K562 (cell line): ENCODE measurements around the gene MECP2. TPM values are rescaled to one million over a fixed set of nuclear protein-coding genes. Genes with fewer than 3 reads are reported as not detected.
A peak's percentile ranks its signal among the peaks of the same experiment; 100 is the strongest.

Experiments used
- ATAC-seq: fragments of 200-7000 bp; cut with Tn5 transposase; 3 replicates; pipeline ENCODE4 v1.9.1; 2020; ENCODE audit warnings: moderate library complexity
- BruUV-seq: library from RNA; stranded (reverse); fragments of 400-500 nt; replicated peaks from 2 replicates; lab custom pipeline; 2021; lab: Mats Ljungman, UMichigan
- CTCF ChIA-PET: fragments of 300-600 bp; formaldehyde crosslinking; extraction: SDS; loops from one replicate; lab custom pipeline; 2021; ENCODE audit warnings: low intra/inter-chr PET ratio; lab: Yijun Ruan, JAX
- POLR2A ChIA-PET: fragments of 300-600, 350-650 bp; sonication (Branson Sonifier 250); formaldehyde crosslinking; extraction: SDS; loops from one replicate; lab custom pipeline; 2021; ENCODE audit warnings: antibody characterized with exemption, inconsistent platforms; lab: Yijun Ruan, JAX
- DNase-seq, 4 experiments: peaks; one replicate each; pipeline versions ENCODE4 v3.0.0 to v3.0.0-alpha.2; 2011 to 2018; ENCODE audit warnings: low spot score in 3 of 4, mixed read lengths in 3 of 4; ENCODE audit errors: extremely low read depth in 1 of 4
- FAIRE-seq: peaks from 2 replicates; lab custom pipeline; 2011; peaks lifted over from hg19 to GRCh38; lab: Jason Lieb, UNC
- H2AFZ ChIP-seq: 2 replicates; pipeline ENCODE4 v1.6.0; 2011; ENCODE audit warnings: low read depth, low read length, control low read depth, inconsistent platforms
- H3K27ac ChIP-seq: fragments of 200-600 bp; 3 replicates; pipeline ENCODE4 v1.8.0; 2011; ENCODE audit warnings: low read depth, mild to moderate bottlenecking, control low read depth, inconsistent platforms, low read length, moderate library complexity, mixed read lengths; ENCODE audit errors: extremely low read depth
- H3K27me3 ChIP-seq, 2 experiments: fragments of 300-600 bp in 1 of 2; 2 replicates in 1 of 2; 3 replicates in 1 of 2; pipeline versions ENCODE4 v1.6.0 to v1.8.0; 2011; ENCODE audit warnings: inconsistent platforms in 2 of 2, low read length in 2 of 2, mild to moderate bottlenecking in 1 of 2, mixed read lengths in 1 of 2, moderate library complexity in 1 of 2; ENCODE audit not compliant: control insufficient read depth in 2 of 2, insufficient read depth in 2 of 2
- H3K36me3 ChIP-seq: fragments of 300-600 bp; 3 replicates; pipeline ENCODE4 v1.8.0; 2011; ENCODE audit warnings: mild to moderate bottlenecking, low read length, inconsistent platforms; ENCODE audit not compliant: control insufficient read depth, insufficient read depth
- H3K4me1 ChIP-seq, 2 experiments: fragments of 200-600 bp in 1 of 2; replicated peaks in 1 of 2; 2 replicates in 1 of 2; 3 replicates in 1 of 2; pipeline versions ENCODE4 v1.5.1 to v1.8.0; 2011; ENCODE audit warnings: inconsistent platforms in 2 of 2, low read length in 2 of 2, mild to moderate bottlenecking in 1 of 2, mixed read lengths in 1 of 2, moderate library complexity in 1 of 2; ENCODE audit not compliant: control insufficient read depth in 2 of 2, insufficient read depth in 2 of 2
- H3K4me2 ChIP-seq: 2 replicates; pipeline ENCODE4 v1.6.1; 2011; ENCODE audit warnings: low read length, control low read depth, inconsistent platforms, mixed read lengths; ENCODE audit not compliant: insufficient read depth
- H3K4me3 ChIP-seq: fragments of 200-600 bp; sonication (generic), shearing (Covaris generic); 2 replicates; pipeline ENCODE4 v1.5.1; 2016; ENCODE audit warnings: control low read depth, inconsistent platforms
- H3K79me2 ChIP-seq: fragments of 200-600 bp; 3 replicates; pipeline ENCODE4 v1.8.0; 2011; ENCODE audit warnings: low read length, inconsistent platforms; ENCODE audit not compliant: control insufficient read depth, insufficient read depth
- H3K9ac ChIP-seq, 2 experiments: 2 replicates each; pipeline versions ENCODE4 v1.6.0 to v1.6.1; 2011; ENCODE audit warnings: low read depth in 2 of 2, low read length in 2 of 2, control low read depth in 1 of 2, inconsistent platforms in 1 of 2, mild to moderate bottlenecking in 1 of 2, mixed read lengths in 1 of 2; ENCODE audit not compliant: insufficient read depth in 1 of 2
- H3K9me1 ChIP-seq: one replicate; pipeline ENCODE4 v1.6.0; 2011; ENCODE audit warnings: inconsistent platforms, mild to moderate bottlenecking, low read length, moderate library complexity; ENCODE audit not compliant: control insufficient read depth, insufficient read depth
- H3K9me3 ChIP-seq: replicated peaks from 2 replicates; pipeline ENCODE4 v1.5.1; 2011; ENCODE audit warnings: low read depth, low read length, inconsistent platforms; ENCODE audit not compliant: control insufficient read depth, insufficient read depth
- H4K20me1 ChIP-seq: replicated peaks from 2 replicates; pipeline ENCODE4 v1.6.1; 2011; ENCODE audit warnings: low read length, inconsistent platforms, mixed read lengths; ENCODE audit not compliant: control insufficient read depth, insufficient read depth
- CBX2 ChIP-seq: fragments of 200-600 bp; sonication (generic); IDR thresholded peaks from one replicate; pipeline ENCODE4 v1.6.1; 2012; ENCODE audit warnings: mild to moderate bottlenecking, low read length, inconsistent platforms; ENCODE audit not compliant: insufficient read depth, poor library complexity, severe bottlenecking
- CLOCK ChIP-seq: fragments of 250-450 bp; sonication (Bioruptor Pico); IDR thresholded peaks from 2 replicates; pipeline ENCODE4 v1.4.0; 2020; ENCODE audit warnings: mild to moderate bottlenecking, moderate library complexity, borderline replicate concordance
- EGR1 ChIP-seq: fragments of 450-650 bp; conservative IDR thresholded peaks from 2 replicates; pipeline ENCODE4 v1.6.1; 2017; ENCODE audit warnings: mild to moderate bottlenecking
- ESRRA ChIP-seq: fragments of 450-650 bp; IDR thresholded peaks from 2 replicates; pipeline ENCODE4 v1.6.1; 2014; ENCODE audit warnings: low read depth, mild to moderate bottlenecking, moderate library complexity, borderline replicate concordance
- ILK ChIP-seq: fragments of 450-650 bp; IDR thresholded peaks from 2 replicates; pipeline ENCODE4 v1.6.1; 2016; ENCODE audit warnings: missing genetic modification characterization, low read depth, mild to moderate bottlenecking, missing compliant biosample characterization, moderate library complexity, borderline replicate concordance
- NFRKB ChIP-seq: fragments of 450-650 bp; IDR thresholded peaks from 2 replicates; pipeline ENCODE4 v1.6.1; 2016; ENCODE audit warnings: low read depth
- RBFOX2 ChIP-seq: fragments of 200-400 bp; formaldehyde crosslinking; IDR thresholded peaks from 2 replicates; pipeline ENCODE4 v1.6.1; 2017; ENCODE audit warnings: low read depth, mild to moderate bottlenecking, low read length, moderate library complexity
- RBM25 ChIP-seq: fragments of 200-400 bp; formaldehyde crosslinking; IDR thresholded peaks from 2 replicates; pipeline ENCODE4 v1.6.1; 2018; ENCODE audit warnings: low read length, low read depth, moderate library complexity; ENCODE audit not compliant: severe bottlenecking
- SAP30 ChIP-seq: fragments of 200-600 bp; sonication (generic); IDR thresholded peaks from 2 replicates; pipeline ENCODE4 v1.6.1; 2012; ENCODE audit warnings: borderline replicate concordance, low read depth, mild to moderate bottlenecking, moderate library complexity, low read length, control low read depth, inconsistent platforms; ENCODE audit not compliant: insufficient read depth, poor library complexity, severe bottlenecking
- TBL1XR1 ChIP-seq, 2 experiments: IDR thresholded peaks; 2 replicates each; pipeline ENCODE4 v1.6.1; 2012; ENCODE audit warnings: improper control_type of control experiment in 2 of 2, low read length in 2 of 2, mild to moderate bottlenecking in 1 of 2
- TFAP4 ChIP-seq: sonication (generic); formaldehyde crosslinking; IDR thresholded peaks from 2 replicates; pipeline ENCODE4 v1.8.0; 2022; ENCODE audit warnings: missing genetic modification reagents, mild to moderate bottlenecking, moderate library complexity, borderline replicate concordance
- TFE3 ChIP-seq: fragments of 450-650 bp; formaldehyde crosslinking; IDR thresholded peaks from 2 replicates; pipeline ENCODE4 v1.4.0; 2020; ENCODE audit warnings: mild to moderate bottlenecking, mixed read lengths
- ZBTB7A ChIP-seq: IDR thresholded peaks from 2 replicates; pipeline ENCODE4 v1.6.1; 2011; ENCODE audit warnings: low read depth, mild to moderate bottlenecking, low read length, moderate library complexity, borderline replicate concordance; ENCODE audit not compliant: control insufficient read depth
- ZNF354B ChIP-seq: fragments of 250-450 bp; sonication (Bioruptor Pico); IDR thresholded peaks from 2 replicates; pipeline ENCODE4 v1.4.0; 2020
- WGBS: fragments of 100-300 bp; shearing (Covaris generic); methylation state at CpG from one replicate; pipeline ENCODE4 v1.1.6; 2016; ENCODE audit warnings: low coverage, mixed read lengths; ENCODE audit not compliant: insufficient coverage; ENCODE audit errors: missing lambda C conversion rate; 5-methylcytosine and 5-hydroxymethylcytosine counted together
- in situ Hi-C: fragments of 300-500 bp; cut with MboI; formaldehyde crosslinking; loops from 4 replicates; pipeline ENCODE4 v1.15.0; 2018; ENCODE audit warnings: inconsistent platforms, mixed read lengths
- intact Hi-C: fragments of 100-400 bp; cut with micrococcal nuclease; formaldehyde crosslinking; loops from 2 replicates; pipeline ENCODE4 v1.14.2; 2022
- polyA plus RNA-seq, 8 experiments: library from polyadenylated mRNA; depleted of rRNA in 4 of 8; stranded (reverse) in 5 of 8; unstranded in 3 of 8; fragments of >200 nt; fragmentation: Nextera tagmentation in 2 of 8; fragmentation: Illumina TruSeq in 1 of 8; extraction: Ambion mirVana in 2 of 8; extraction: Trizol in 1 of 8; gene quantifications; 2 replicates each; pipeline versions ENCODE4 v1.2.1 to v1.2.3, GENCODE V29; 2011 to 2014; ENCODE audit warnings: inconsistent platforms in 1 of 8, missing spikeins in 1 of 8
- total RNA-seq, 7 experiments: library from RNA; depleted of rRNA in 6 of 7; stranded (reverse); fragments of >200 nt in 6 of 7; fragmentation: Illumina TruSeq in 2 of 7; extraction: Trizol in 2 of 7; gene quantifications; 2 replicates each; pipeline versions ENCODE4 v1.2.1 to v1.2.3, GENCODE V29; 2011 to 2021; ENCODE audit warnings: low replicate concordance in 1 of 7

MECP2 gene
- total and polyA plus RNA-seq, 9 of the 15 experiments (the other 6 are each of a cell fraction or from before 2014, with no cell fraction given): 2.1 to 50.9 (median 30.5) TPM

GRCh38 chrX:154018518-154019060 lies 78.9 kb downstream of the MECP2 start:
- POLR2A ChIA-PET: interaction anchor here (0.6 to 2.1 kb wide), 8 partner anchors 9 to 73 kb away, joined by 3 to 11 read pairs (median 4); partner anchors contain the start of gene HCFC1
- TSS peak; percentile 44 for BruUV-seq
- ATAC-seq (peak; percentile 13), FAIRE-seq (no peak), DNase-seq (peak in 3 of 4 experiments; percentile 21 to 27 (median 25))
- Histone ChIP-seq H3K36me3 (peaks cover 55% of the 10 kb centered on the region), H3K27ac (peak overlapping the region; percentile 93), H3K79me2 (peaks cover 59% of the 10 kb centered on the region), H3K9ac (peak overlapping the region; percentile 93 to 99), H3K9me1 (no peaks in the 10 kb centered on the region), H3K9me3 (no peaks in the 10 kb centered on the region), H3K4me1 (peaks cover 21 to 81% of the 10 kb centered on the region in 2 experiments), H4K20me1 (no peaks in the 10 kb centered on the region; the same call in 1 of the 2 replicates), H3K27me3 (no peaks in the 10 kb centered on the region), H2AFZ (no peak overlapping the region), H3K4me2 (peak overlapping the region; percentile 92), H3K4me3 (peak overlapping the region; percentile 81)
- in situ Hi-C loops: no loop called here
- WGBS: 0% methylated on average over 7 of the region's 15 CpGs
- intact Hi-C loops: no loop called here
- CTCF ChIA-PET: interaction anchor here (0.7 kb wide), 1 partner anchor 283 kb away, joined by 3 read pairs; no protein-coding TSS in a partner anchor
- TF ChIP-seq ESRRA: no peak
- no peak for TF ChIP-seq EGR1
- TF ChIP-seq NFRKB: 0 out of 2 replicates have a peak, but pooled peaks have one; percentile 12
- no peak for TF ChIP-seq CLOCK
- TF ChIP-seq CBX2: no peak
- TF ChIP-seq TFE3: no peak
- no peak for TF ChIP-seq TBL1XR1 (IDR thresholded peaks at IDR 0.05; ENCODE audit: low read length in 2 of 2)
- TF ChIP-seq SAP30: peak; percentile 38
- TF ChIP-seq RBFOX2: peak; percentile 52
- TF ChIP-seq ZNF354B: no peak
- peak; percentile 59 for TF ChIP-seq TFAP4 (CRISPR knock-in tag)
- TF ChIP-seq ILK (tag): no peak
- no peak for TF ChIP-seq RBM25
- 0 out of 2 replicates have a peak, but pooled peaks have one; percentile 23 for TF ChIP-seq ZBTB7A
